ENCODE data around the gene ISCA2. TPM values are rescaled to one million over a fixed set of nuclear protein-coding genes. Genes with fewer than 3 reads are reported as not detected.

ISCA2 gene
- total RNA-seq, 1 donor from 2014 or later: 22.4 TPM

DNA sequence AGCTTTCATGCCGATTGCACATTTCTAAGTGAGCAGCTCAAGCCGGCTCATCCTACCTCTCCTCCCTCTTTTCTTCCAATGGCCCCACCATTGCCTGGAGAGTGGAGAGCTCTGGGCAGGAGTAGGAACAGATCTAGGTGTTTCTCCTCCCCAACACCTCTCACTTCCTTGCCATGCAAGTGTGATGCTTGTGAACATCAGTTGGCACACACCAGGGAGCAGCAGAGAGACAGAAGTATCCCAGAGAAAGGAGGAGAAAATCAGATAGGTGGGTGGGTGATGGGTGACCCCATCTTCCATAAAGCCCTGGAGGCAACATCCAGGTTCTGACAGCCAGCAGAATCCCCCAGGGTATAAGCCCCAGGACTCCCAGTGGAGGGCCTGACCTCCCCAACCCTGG, 28.2 kb upstream of the ISCA2 start:
- TF ChIP-seq, protein P1, sequence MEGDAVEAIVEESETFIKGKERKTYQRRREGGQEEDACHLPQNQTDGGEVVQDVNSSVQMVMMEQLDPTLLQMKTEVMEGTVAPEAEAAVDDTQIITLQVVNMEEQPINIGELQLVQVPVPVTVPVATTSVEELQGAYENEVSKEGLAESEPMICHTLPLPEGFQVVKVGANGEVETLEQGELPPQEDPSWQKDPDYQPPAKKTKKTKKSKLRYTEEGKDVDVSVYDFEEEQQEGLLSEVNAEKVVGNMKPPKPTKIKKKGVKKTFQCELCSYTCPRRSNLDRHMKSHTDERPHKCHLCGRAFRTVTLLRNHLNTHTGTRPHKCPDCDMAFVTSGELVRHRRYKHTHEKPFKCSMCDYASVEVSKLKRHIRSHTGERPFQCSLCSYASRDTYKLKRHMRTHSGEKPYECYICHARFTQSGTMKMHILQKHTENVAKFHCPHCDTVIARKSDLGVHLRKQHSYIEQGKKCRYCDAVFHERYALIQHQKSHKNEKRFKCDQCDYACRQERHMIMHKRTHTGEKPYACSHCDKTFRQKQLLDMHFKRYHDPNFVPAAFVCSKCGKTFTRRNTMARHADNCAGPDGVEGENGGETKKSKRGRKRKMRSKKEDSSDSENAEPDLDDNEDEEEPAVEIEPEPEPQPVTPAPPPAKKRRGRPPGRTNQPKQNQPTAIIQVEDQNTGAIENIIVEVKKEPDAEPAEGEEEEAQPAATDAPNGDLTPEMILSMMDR (IDR thresholded peaks at IDR 0.05): no peak
- Mint-ChIP-seq H3K27ac (ENCODE audit: unreplicated experiment) (no peak overlapping the region), H3K4me1 (ENCODE audit: unreplicated experiment) (no peaks in the 10 kb centered on the region), H3K36me3 (ENCODE audit: unreplicated experiment) (peaks cover 12% of the 10 kb centered on the region), H3K4me3 (ENCODE audit: unreplicated experiment) (no peak overlapping the region), H3K9me3 (ENCODE audit: unreplicated experiment) (no peaks in the 10 kb centered on the region), H3K27me3 (ENCODE audit: unreplicated experiment) (no peaks in the 10 kb centered on the region)
- no peak for DNase-seq (ENCODE audit: extremely low spot score, unreplicated experiment)

DNA sequence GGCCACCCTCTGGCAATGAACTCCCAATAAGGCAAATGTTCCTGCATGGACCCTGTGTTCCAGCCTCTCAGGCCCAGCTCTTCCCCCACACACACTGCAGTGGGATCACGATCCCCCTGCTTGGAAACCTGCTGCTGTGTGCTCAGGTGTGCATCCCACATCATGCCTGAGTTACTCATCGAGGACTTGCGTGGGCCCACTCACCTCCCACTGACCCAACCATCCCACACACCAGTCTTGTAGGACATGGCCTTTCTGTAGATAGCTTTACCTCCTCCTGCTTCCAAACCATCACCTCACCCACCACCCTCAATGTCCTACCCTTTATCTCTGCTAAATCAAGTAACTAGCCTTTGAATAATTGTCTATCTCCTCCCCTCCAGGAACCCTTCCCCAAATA, 25.1 kb upstream of the ISCA2 start:
- no peaks in the 10 kb centered on the region for H3K9me3 Mint-ChIP-seq (ENCODE audit: unreplicated experiment)
- no peak overlapping the region for H3K27ac Mint-ChIP-seq (ENCODE audit: unreplicated experiment)
- H3K4me3 Mint-ChIP-seq (ENCODE audit: unreplicated experiment): no peak overlapping the region
- TF ChIP-seq, protein P1 (IDR thresholded peaks at IDR 0.05): no peak
- H3K36me3 Mint-ChIP-seq (ENCODE audit: unreplicated experiment): peaks cover 35% of the 10 kb centered on the region
- no peaks in the 10 kb centered on the region for H3K4me1 Mint-ChIP-seq (ENCODE audit: unreplicated experiment)
- no peaks in the 10 kb centered on the region for H3K27me3 Mint-ChIP-seq (ENCODE audit: unreplicated experiment)
- DNase-seq (ENCODE audit: extremely low spot score, unreplicated experiment): no peak

DNA sequence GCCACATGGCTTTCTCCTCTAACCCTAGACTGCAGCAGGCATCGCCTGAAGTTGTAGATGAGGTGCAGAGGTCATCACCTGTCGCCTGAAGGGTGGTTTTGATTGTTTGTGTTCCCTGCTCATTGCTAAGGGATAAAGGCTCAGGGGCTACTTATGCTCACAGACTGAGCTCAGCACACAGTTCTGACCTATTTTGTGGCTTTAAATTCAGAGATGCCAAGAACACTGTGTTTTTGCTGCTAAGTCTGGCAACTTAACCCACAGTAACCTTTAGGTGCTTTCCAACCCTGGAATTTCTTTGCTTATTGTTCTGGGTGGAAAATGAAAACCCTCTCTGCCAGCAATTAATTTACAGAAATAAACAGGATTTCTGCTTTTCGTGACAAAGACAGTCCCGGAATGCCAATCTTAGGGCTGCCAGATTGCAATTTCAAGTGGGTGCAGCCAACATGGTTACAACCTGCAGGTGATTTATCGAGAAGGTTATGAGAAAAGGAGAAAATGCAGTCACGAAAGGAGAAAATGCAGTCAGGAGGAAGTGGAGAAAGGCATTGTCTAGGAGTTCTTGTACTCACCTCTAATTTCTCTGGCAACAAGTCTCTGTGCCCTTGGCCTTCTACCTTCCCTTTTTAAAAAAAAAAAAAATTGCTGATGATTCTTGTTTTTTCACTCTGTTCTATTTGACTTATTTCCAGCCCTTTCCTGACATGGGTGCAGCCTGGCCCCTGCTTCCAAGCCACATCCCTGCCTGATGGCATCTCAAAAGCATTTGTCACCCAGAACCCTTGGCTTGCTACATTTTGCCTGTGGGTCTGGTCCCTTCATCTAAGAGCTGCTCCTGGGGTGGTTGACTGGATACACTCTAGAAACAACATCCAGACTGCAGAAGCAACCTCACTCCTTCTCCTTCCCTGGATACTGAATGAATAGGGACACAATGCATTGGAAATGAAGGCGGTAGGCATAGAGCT, 23.7 kb upstream of the ISCA2 start:
- H3K36me3 Mint-ChIP-seq (ENCODE audit: unreplicated experiment): peaks cover 43% of the 10 kb centered on the region
- H3K4me1 Mint-ChIP-seq (ENCODE audit: unreplicated experiment): no peaks in the 10 kb centered on the region
- TF ChIP-seq, protein P1 (IDR thresholded peaks at IDR 0.05): no peak
- DNase-seq (ENCODE audit: extremely low spot score, unreplicated experiment): no peak
- H3K27me3 Mint-ChIP-seq (ENCODE audit: unreplicated experiment): no peaks in the 10 kb centered on the region
- H3K4me3 Mint-ChIP-seq (ENCODE audit: unreplicated experiment): no peak overlapping the region
- H3K27ac Mint-ChIP-seq (ENCODE audit: unreplicated experiment): no peak overlapping the region
- no peaks in the 10 kb centered on the region for H3K9me3 Mint-ChIP-seq (ENCODE audit: unreplicated experiment)

DNA sequence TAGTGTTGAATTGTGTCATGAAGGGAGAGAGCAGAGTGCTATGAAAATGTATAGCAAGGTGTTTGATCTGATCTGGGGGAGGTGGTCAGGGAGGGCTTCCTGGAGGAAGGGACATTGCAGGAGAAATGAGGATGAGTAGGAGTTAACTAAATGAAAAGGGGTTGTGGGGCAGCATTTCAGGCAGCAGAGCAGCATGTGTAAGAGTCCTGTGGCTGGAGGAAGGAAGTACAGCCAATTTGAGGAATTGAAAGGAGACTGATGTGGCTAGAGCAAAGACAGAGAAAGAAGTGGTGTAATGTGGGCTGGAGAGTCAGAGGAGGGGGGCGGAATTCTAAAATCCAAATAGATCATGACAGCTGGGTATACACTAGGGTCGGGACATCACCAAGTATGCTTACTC, 21.0 kb upstream of the ISCA2 start:
- H3K9me3 Mint-ChIP-seq (ENCODE audit: unreplicated experiment): no peaks in the 10 kb centered on the region
- peaks cover 59% of the 10 kb centered on the region for H3K36me3 Mint-ChIP-seq (ENCODE audit: unreplicated experiment)
- no peaks in the 10 kb centered on the region for H3K4me1 Mint-ChIP-seq (ENCODE audit: unreplicated experiment)
- no peak for DNase-seq (ENCODE audit: extremely low spot score, unreplicated experiment)
- H3K4me3 Mint-ChIP-seq (ENCODE audit: unreplicated experiment): no peak overlapping the region
- no peaks in the 10 kb centered on the region for H3K27me3 Mint-ChIP-seq (ENCODE audit: unreplicated experiment)
- TF ChIP-seq, protein P1 (IDR thresholded peaks at IDR 0.05): no peak
- H3K27ac Mint-ChIP-seq (ENCODE audit: unreplicated experiment): no peak overlapping the region

DNA sequence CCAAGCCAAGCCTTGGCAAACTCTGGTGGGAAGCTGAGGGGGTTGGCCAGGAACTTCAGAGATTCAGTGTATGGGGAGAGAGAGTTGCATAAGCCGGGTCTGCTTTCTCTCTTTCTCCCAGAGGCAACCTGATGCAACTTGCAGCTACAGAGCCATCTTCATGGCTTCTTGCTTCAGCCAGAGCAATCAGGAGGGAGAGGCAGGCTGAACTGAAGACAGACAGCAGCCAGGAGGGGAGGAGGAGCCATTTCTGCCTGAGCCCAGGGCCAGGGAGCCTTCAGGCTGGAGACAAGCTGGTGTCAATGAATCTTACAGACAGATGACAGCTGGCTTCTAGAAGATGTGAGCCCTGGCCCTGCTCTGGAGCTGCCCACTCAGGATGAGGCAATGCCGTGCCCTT, 19.2 kb upstream of the ISCA2 start:
- H3K27ac Mint-ChIP-seq (ENCODE audit: unreplicated experiment): no peak overlapping the region
- H3K9me3 Mint-ChIP-seq (ENCODE audit: unreplicated experiment): no peaks in the 10 kb centered on the region
- TF ChIP-seq, protein P1 (IDR thresholded peaks at IDR 0.05): no peak
- no peaks in the 10 kb centered on the region for H3K4me1 Mint-ChIP-seq (ENCODE audit: unreplicated experiment)
- DNase-seq (ENCODE audit: extremely low spot score, unreplicated experiment): no peak
- H3K27me3 Mint-ChIP-seq (ENCODE audit: unreplicated experiment): no peaks in the 10 kb centered on the region
- peaks cover 57% of the 10 kb centered on the region for H3K36me3 Mint-ChIP-seq (ENCODE audit: unreplicated experiment)
- no peak overlapping the region for H3K4me3 Mint-ChIP-seq (ENCODE audit: unreplicated experiment)

All from osteocyte (in vitro differentiated cells).